Upper lobe of left lung (tissue), 4 donors: ENCODE data around the gene N4BP2L1.
"Not testable (repeated sequence)": the region's sequence is repeated elsewhere in the genome, so short reads cannot be mapped to it uniquely, and the experiment has no call there.

ENCODE experiments used
- EP300 ChIP-seq, 4 donors: sonication (generic); formaldehyde crosslinking; IDR thresholded peaks; one replicate each; pipeline ENCODE4 v1.5.1; 2017; ENCODE audit warnings: antibody characterized with exemption in 4 of 4, control low read depth in 2 of 4
- POLR2A ChIP-seq, 4 donors: fragments of 450-650 bp; IDR thresholded peaks; one replicate each; pipeline ENCODE4 v1.5.1; 2016 to 2017; ENCODE audit warnings: antibody characterized with exemption in 4 of 4, mild to moderate bottlenecking in 2 of 4
- TF ChIP-seq, protein P1 (sequence below), 6 experiments: fragments of 450-650 bp in 4 of 6; fragments of 200-600 bp in 2 of 6; sonication (generic) in 2 of 6; IDR thresholded peaks; one replicate each; pipeline ENCODE4 v1.5.1; 2016 to 2019; ENCODE audit warnings: antibody characterized with exemption in 6 of 6

GRCh38 chr13:32350839-32351441, 77.0 kb downstream of the N4BP2L1 start:
- not testable (repeated sequence) for TF ChIP-seq EP300, POLR2A (IDR thresholded peaks at IDR 0.05)
- TF ChIP-seq, protein P1, sequence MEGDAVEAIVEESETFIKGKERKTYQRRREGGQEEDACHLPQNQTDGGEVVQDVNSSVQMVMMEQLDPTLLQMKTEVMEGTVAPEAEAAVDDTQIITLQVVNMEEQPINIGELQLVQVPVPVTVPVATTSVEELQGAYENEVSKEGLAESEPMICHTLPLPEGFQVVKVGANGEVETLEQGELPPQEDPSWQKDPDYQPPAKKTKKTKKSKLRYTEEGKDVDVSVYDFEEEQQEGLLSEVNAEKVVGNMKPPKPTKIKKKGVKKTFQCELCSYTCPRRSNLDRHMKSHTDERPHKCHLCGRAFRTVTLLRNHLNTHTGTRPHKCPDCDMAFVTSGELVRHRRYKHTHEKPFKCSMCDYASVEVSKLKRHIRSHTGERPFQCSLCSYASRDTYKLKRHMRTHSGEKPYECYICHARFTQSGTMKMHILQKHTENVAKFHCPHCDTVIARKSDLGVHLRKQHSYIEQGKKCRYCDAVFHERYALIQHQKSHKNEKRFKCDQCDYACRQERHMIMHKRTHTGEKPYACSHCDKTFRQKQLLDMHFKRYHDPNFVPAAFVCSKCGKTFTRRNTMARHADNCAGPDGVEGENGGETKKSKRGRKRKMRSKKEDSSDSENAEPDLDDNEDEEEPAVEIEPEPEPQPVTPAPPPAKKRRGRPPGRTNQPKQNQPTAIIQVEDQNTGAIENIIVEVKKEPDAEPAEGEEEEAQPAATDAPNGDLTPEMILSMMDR (IDR thresholded peaks at IDR 0.05): not testable (repeated sequence)
